Measurements from ENCODE around the gene AAK1.
"Not testable (repeated sequence)": the region's sequence is repeated elsewhere in the genome, so short reads cannot be mapped to it uniquely, and the experiment has no call there.

AAK1 gene

GRCh38 chr2:69625078-69625795 lies 18.3 kb downstream of the AAK1 start:
- no peak for DNase-seq (ENCODE audit: low spot score)

GRCh38 chr2:69624611-69625010 lies 18.9 kb downstream of the AAK1 start:
- no peak for DNase-seq (ENCODE audit: low spot score)

- DNase-seq (ENCODE audit: low spot score) = no peak
Observed at GRCh38 chr2:69624131-69624530, 19.4 kb downstream of the AAK1 start.

GRCh38 chr2:69623236-69623635 lies 20.3 kb downstream of the AAK1 start:
- DNase-seq (ENCODE audit: low spot score) = no peak

- DNase-seq (ENCODE audit: low spot score) = not testable (repeated sequence)
Observed at GRCh38 chr2:69622805-69623204, 20.7 kb downstream of the AAK1 start.

GRCh38 chr2:69622017-69622540 lies 21.5 kb downstream of the AAK1 start:
- not testable (repeated sequence) for DNase-seq (ENCODE audit: low spot score)

- DNase-seq (ENCODE audit: low spot score) = no peak
Observed at GRCh38 chr2:69621440-69621839, 22.1 kb downstream of the AAK1 start.

- no peak for DNase-seq (ENCODE audit: low spot score)
Observed at GRCh38 chr2:69620870-69621269, 22.7 kb downstream of the AAK1 start.

GRCh38 chr2:69619725-69620124 lies 23.8 kb downstream of the AAK1 start:
- DNase-seq (ENCODE audit: low spot score) = no peak

- DNase-seq (ENCODE audit: low spot score) = no peak
Observed at GRCh38 chr2:69618362-69618761, 25.2 kb downstream of the AAK1 start.

- DNase-seq (ENCODE audit: low spot score) = no peak
Observed at GRCh38 chr2:69617744-69618143, 25.8 kb downstream of the AAK1 start.

GRCh38 chr2:69616755-69617154 lies 26.8 kb downstream of the AAK1 start:
- DNase-seq (ENCODE audit: low spot score) = no peak

GRCh38 chr2:69615969-69616368 lies 27.6 kb downstream of the AAK1 start:
- DNase-seq (ENCODE audit: low spot score) = no peak

- DNase-seq (ENCODE audit: low spot score) = no peak
Observed at GRCh38 chr2:69615078-69615625, 28.4 kb downstream of the AAK1 start.

GRCh38 chr2:69612707-69613106 lies 30.8 kb downstream of the AAK1 start:
- no peak for DNase-seq (ENCODE audit: low spot score)

GRCh38 chr2:69612200-69612599 lies 31.3 kb downstream of the AAK1 start:
- no peak for DNase-seq (ENCODE audit: low spot score)

GRCh38 chr2:69608109-69608508 lies 35.4 kb downstream of the AAK1 start:
- no peak for DNase-seq (ENCODE audit: low spot score)

- DNase-seq (ENCODE audit: low spot score) = not testable (repeated sequence)
Observed at GRCh38 chr2:69606771-69607170, 36.8 kb downstream of the AAK1 start.

- DNase-seq (ENCODE audit: low spot score) = no peak
Observed at GRCh38 chr2:69605284-69605683, 38.3 kb downstream of the AAK1 start.

- no peak for DNase-seq (ENCODE audit: low spot score)
Observed at GRCh38 chr2:69604836-69605235, 38.7 kb downstream of the AAK1 start.

- no peak for DNase-seq (ENCODE audit: low spot score)
Observed at GRCh38 chr2:69604026-69604678, 39.4 kb downstream of the AAK1 start.

GRCh38 chr2:69603146-69603743 lies 40.3 kb downstream of the AAK1 start:
- no peak for DNase-seq (ENCODE audit: low spot score)

GRCh38 chr2:69601179-69601612 lies 42.3 kb downstream of the AAK1 start:
- DNase-seq (ENCODE audit: low spot score) = no peak

Data from left forelimb (tissue), 1 donor.